ENCODE data around the gene SPATS2. TPM values are rescaled to one million over a fixed set of nuclear protein-coding genes. Genes with fewer than 3 reads are reported as not detected.

SPATS2 gene
- total and polyA plus RNA-seq, 2 of the 4 experiments (the other 2 are of a cell fraction), result 50.6 to 63.3 TPM

GRCh38 chr12:49545815-49546214, 178.6 kb downstream of the SPATS2 start:
- Histone ChIP-seq H3K4ac (ENCODE audit: low read depth, low read length) (no peak overlapping the region), H2BK120ac (ENCODE audit: low read depth, low read length) (no peak overlapping the region), H4K8ac (ENCODE audit: low read depth in 2 of 2, low read length in 2 of 2) (no peak overlapping the region), H2BK15ac (ENCODE audit: low read depth, low read length) (no peak overlapping the region), H3K9me3 (ENCODE audit: control insufficient read depth, insufficient read depth, low read length) (no peaks in the 10 kb centered on the region), H3K4me2 (ENCODE audit: low read depth, low read length) (no peak overlapping the region), H3K4me3 (ENCODE audit: insufficient read depth, low read depth, low read length) (no peak overlapping the region), H3K56ac (ENCODE audit: extremely low read depth, insufficient read depth, low read length) (no peak overlapping the region), H4K5ac (ENCODE audit: low read depth, low read length) (no peak overlapping the region), H3K27ac (ENCODE audit: insufficient read depth, low read length) (no peak overlapping the region), H2AK9ac (replicated peaks; ENCODE audit: low read depth, low read length, poor library complexity) (no peak overlapping the region), H2BK20ac (ENCODE audit: low read depth, low read length) (no peak overlapping the region), H3K9me1 (ENCODE audit: insufficient read depth, low read length) (no peaks in the 10 kb centered on the region), H3K14ac (replicated peaks; ENCODE audit: low read depth, low read length) (no peak overlapping the region), H4K91ac (ENCODE audit: insufficient read depth, low read depth, low read length) (no peak overlapping the region), H3K79me1 (ENCODE audit: low read depth in 1 of 2, low read length in 2 of 2) (no peaks in the 10 kb centered on the region), H2AK5ac (ENCODE audit: low read depth, low read length) (no peak overlapping the region), H3K36me3 (ENCODE audit: control insufficient read depth, insufficient read depth, low read length) (no peaks in the 10 kb centered on the region), H4K20me1 (ENCODE audit: insufficient read depth, low read length) (no peaks in the 10 kb centered on the region), H2BK5ac (ENCODE audit: low read depth, low read length, poor library complexity, severe bottlenecking) (no peak overlapping the region), H2AFZ (replicated peaks; ENCODE audit: low read length, poor library complexity) (no peak overlapping the region), H3K27me3 (ENCODE audit: control insufficient read depth, insufficient read depth, low read length) (peaks cover 81% of the 10 kb centered on the region), H3K18ac (ENCODE audit: low read depth, low read length) (no peak overlapping the region), H3K23ac (ENCODE audit: low read depth, low read length) (no peak overlapping the region), H3K9ac (ENCODE audit: low read depth, low read length) (no peak overlapping the region), H3K4me1 (ENCODE audit: control insufficient read depth, insufficient read depth, low read length) (peaks cover 3% of the 10 kb centered on the region; the same call in 1 of the 2 replicates)
- dilution Hi-C loops (cut with HindIII; ENCODE audit: low sequenced_read_pairs, unreplicated experiment) (no loop called here), intact Hi-C loops (cut with micrococcal nuclease) (no loop called here), in situ Hi-C loops (cut with MboI; ENCODE audit: low sequenced_read_pairs) (no loop called here)
- POLR2A ChIA-PET (ENCODE audit: unreplicated experiment), result no interaction called here
- TF ChIP-seq NFE2L2 (IDR thresholded peaks at IDR 0.05; ENCODE audit: low read depth, low read length) (no peak), BHLHE40 (IDR thresholded peaks at IDR 0.05; ENCODE audit: low read depth, low read length) (no peak), RCOR1 (IDR thresholded peaks at IDR 0.05; ENCODE audit: insufficient replicate concordance, low read length) (no peak), MAFK (IDR thresholded peaks at IDR 0.05; ENCODE audit: low read depth, low read length) (no peak), FOS (IDR thresholded peaks at IDR 0.05; ENCODE audit: low read depth, low read length) (no peak), CHD1 (IDR thresholded peaks at IDR 0.05; ENCODE audit: low read depth, low read length) (no peak), RAD21 (IDR thresholded peaks at IDR 0.05; ENCODE audit: low read length) (no peak), CEBPB (IDR thresholded peaks at IDR 0.05; ENCODE audit: low read depth, low read length) (no peak), MAZ (IDR thresholded peaks at IDR 0.05; ENCODE audit: borderline replicate concordance, low read depth, low read length) (no peak), POLR2A (IDR thresholded peaks at IDR 0.05; ENCODE audit: low read depth, low read length) (no peak), RFX5 (IDR thresholded peaks at IDR 0.05; ENCODE audit: low read depth, low read length) (no peak), MXI1 (IDR thresholded peaks at IDR 0.05; ENCODE audit: borderline replicate concordance, low read depth, low read length) (no peak), USF2 (IDR thresholded peaks at IDR 0.05; ENCODE audit: low read depth, low read length) (no peak)
- TF ChIP-seq, protein P1, sequence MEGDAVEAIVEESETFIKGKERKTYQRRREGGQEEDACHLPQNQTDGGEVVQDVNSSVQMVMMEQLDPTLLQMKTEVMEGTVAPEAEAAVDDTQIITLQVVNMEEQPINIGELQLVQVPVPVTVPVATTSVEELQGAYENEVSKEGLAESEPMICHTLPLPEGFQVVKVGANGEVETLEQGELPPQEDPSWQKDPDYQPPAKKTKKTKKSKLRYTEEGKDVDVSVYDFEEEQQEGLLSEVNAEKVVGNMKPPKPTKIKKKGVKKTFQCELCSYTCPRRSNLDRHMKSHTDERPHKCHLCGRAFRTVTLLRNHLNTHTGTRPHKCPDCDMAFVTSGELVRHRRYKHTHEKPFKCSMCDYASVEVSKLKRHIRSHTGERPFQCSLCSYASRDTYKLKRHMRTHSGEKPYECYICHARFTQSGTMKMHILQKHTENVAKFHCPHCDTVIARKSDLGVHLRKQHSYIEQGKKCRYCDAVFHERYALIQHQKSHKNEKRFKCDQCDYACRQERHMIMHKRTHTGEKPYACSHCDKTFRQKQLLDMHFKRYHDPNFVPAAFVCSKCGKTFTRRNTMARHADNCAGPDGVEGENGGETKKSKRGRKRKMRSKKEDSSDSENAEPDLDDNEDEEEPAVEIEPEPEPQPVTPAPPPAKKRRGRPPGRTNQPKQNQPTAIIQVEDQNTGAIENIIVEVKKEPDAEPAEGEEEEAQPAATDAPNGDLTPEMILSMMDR (conservative IDR thresholded peaks at IDR 0.05; ENCODE audit: low read depth, low read length), result no peak
- 33% methylated on average over 1 of the region's 4 CpGs; no CpG with 5 or more reads in 1 of the 2 experiments for WGBS, 2 experiments (ENCODE audit: extremely low coverage in 2 of 2, insufficient read length in 1 of 2)
- ATAC-seq (ENCODE audit: low read depth) (no peak), DNase-seq (no peak)
- CTCF ChIA-PET, result no interaction called here
- no TSS peak for BruUV-seq (replicated peaks)

All from IMR-90 (cell line).